Type B pancreatic cell (in vitro differentiated cells): ENCODE measurements around the gene CRAMP1. TPM values are rescaled to one million over a fixed set of nuclear protein-coding genes. Genes with fewer than 3 reads are reported as not detected.

Source experiments
- DNase-seq: peaks from one replicate; pipeline ENCODE4 v3.0.0; 2021; ENCODE audit warnings: mixed read lengths; ENCODE audit not compliant: unreplicated experiment; ENCODE audit errors: extremely low spot score
- H3K27ac Mint-ChIP-seq: 2 replicates; pipeline ENCODE4 v1.8.0; 2021; ENCODE audit warnings: mild to moderate bottlenecking, mixed read lengths
- H3K27me3 Mint-ChIP-seq: 2 replicates; pipeline ENCODE4 v1.8.0; 2021; ENCODE audit warnings: mixed read lengths
- H3K36me3 Mint-ChIP-seq: 2 replicates; pipeline ENCODE4 v1.8.0; 2021; ENCODE audit warnings: mixed read lengths
- H3K4me1 Mint-ChIP-seq: one replicate; pipeline ENCODE4 v1.8.0; 2021; ENCODE audit warnings: mixed read lengths; ENCODE audit not compliant: unreplicated experiment
- H3K4me3 Mint-ChIP-seq: 2 replicates; pipeline ENCODE4 v1.8.0; 2021; ENCODE audit warnings: mild to moderate bottlenecking, mixed read lengths
- H3K9me3 Mint-ChIP-seq: 2 replicates; pipeline ENCODE4 v1.8.0; 2021; ENCODE audit warnings: mixed read lengths
- long read RNA-seq: library from polyadenylated mRNA; unstranded; transcript quantifications from one replicate; pipeline ENCODE4 v2.0.0, GENCODE V29; 2020
- total RNA-seq: library from RNA; stranded (reverse); gene quantifications from 2 replicates; pipeline ENCODE4 v1.2.1, GENCODE V29; 2021; ENCODE audit warnings: low replicate concordance
- TF ChIP-seq, protein P1 (sequence below): fragments of 200-600 bp; sonication (generic); conservative IDR thresholded peaks from 2 replicates; pipeline ENCODE4 v1.5.0; 2021; ENCODE audit warnings: antibody characterized with exemption, mild to moderate bottlenecking

The CRAMP1 gene, protein sequence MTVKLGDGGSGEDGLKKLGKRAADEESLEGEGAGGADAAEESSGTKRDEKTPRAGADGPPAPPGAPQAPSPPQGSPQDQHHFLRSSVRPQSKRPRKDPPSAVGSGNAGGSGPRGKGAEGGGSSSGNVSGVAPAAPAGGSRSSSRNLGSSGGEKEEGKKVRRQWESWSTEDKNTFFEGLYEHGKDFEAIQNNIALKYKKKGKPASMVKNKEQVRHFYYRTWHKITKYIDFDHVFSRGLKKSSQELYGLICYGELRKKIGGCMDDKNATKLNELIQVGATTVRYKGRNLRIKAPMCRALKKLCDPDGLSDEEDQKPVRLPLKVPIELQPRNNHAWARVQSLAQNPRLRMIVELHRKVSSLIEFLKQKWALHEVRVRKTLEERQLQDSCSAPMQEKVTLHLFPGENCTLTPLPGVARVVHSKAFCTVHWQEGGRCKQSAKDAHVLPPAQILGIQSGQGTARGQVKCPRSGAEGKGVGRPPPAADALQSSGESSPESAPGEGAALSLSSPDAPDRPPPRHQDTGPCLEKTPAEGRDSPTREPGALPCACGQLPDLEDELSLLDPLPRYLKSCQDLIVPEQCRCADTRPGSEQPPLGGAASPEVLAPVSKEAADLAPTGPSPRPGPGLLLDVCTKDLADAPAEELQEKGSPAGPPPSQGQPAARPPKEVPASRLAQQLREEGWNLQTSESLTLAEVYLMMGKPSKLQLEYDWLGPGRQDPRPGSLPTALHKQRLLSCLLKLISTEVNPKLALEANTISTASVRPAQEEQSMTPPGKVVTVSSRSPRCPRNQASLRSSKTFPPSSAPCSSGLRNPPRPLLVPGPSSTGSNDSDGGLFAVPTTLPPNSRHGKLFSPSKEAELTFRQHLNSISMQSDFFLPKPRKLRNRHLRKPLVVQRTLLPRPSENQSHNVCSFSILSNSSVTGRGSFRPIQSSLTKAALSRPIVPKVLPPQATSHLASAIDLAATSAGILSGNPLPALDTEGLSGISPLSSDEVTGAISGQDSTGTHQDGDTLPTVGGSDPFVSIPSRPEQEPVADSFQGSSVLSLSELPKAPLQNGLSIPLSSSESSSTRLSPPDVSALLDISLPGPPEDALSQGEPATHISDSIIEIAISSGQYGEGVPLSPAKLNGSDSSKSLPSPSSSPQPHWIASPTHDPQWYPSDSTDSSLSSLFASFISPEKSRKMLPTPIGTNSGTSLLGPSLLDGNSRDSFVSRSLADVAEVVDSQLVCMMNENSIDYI (N-terminal part only)
- 29.0 and 31.4 TPM in 2 replicates for total RNA-seq
- long read RNA-seq = 0 reads

DNA sequence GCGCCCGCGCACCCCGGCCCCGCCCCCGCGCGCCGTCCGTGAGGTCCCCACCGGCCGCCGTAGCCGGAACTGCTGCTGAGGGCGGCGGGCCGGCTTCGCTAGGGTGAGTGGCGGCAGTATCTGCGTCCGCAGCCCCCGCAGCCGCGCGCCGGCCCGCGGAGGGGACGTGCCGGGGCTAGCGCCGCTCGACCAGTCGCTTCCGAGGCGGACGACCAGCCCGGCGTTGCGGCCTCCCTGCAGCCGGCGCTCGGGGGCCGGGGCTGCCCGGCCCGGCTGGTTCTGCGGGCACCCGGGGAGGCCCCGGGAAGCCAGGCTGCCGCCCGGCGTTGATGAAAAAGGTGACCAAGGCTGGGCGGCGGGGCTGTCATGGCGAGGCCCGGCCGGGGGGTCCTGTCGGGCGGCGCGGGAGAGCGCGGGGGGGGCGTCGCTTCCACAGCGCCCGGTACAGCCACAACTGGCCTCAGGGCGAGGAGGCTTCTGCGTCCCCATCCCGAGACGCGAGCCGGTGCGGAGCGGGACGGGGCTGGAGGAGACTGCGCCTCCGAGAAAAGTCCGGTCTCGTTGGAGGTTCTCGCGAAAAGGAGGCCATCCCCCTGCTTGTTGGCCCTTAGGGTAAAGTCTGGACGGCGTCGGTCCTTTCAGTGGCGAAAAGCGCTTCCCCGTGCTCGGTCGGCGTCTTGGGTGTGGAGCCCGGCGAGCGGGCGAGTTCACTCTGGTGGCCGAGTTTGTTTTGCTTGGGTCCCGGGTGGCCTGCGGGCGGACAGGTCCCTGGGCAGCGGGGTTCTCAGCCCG lies at the start of gene CRAMP1:
Gene CRAMP1, plus strand, starts transcription at position 41 of the 792 bp plus-strand sequence. CDS start 2,280 bp downstream, outside the sequence.
- no peaks in the 10 kb centered on the region for H3K9me3 Mint-ChIP-seq
- TF ChIP-seq, protein P1, sequence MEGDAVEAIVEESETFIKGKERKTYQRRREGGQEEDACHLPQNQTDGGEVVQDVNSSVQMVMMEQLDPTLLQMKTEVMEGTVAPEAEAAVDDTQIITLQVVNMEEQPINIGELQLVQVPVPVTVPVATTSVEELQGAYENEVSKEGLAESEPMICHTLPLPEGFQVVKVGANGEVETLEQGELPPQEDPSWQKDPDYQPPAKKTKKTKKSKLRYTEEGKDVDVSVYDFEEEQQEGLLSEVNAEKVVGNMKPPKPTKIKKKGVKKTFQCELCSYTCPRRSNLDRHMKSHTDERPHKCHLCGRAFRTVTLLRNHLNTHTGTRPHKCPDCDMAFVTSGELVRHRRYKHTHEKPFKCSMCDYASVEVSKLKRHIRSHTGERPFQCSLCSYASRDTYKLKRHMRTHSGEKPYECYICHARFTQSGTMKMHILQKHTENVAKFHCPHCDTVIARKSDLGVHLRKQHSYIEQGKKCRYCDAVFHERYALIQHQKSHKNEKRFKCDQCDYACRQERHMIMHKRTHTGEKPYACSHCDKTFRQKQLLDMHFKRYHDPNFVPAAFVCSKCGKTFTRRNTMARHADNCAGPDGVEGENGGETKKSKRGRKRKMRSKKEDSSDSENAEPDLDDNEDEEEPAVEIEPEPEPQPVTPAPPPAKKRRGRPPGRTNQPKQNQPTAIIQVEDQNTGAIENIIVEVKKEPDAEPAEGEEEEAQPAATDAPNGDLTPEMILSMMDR = no peak
- peaks cover 7% of the 10 kb centered on the region for H3K36me3 Mint-ChIP-seq
- peaks cover 9% of the 10 kb centered on the region for H3K27me3 Mint-ChIP-seq
- H3K4me1 Mint-ChIP-seq = peaks cover 19% of the 10 kb centered on the region
- H3K4me3 Mint-ChIP-seq = peak within 1 kb of the TSS; percentile 96
- DNase-seq = no peak
- peak within 1 kb of the TSS; percentile 98 for H3K27ac Mint-ChIP-seq

DNA sequence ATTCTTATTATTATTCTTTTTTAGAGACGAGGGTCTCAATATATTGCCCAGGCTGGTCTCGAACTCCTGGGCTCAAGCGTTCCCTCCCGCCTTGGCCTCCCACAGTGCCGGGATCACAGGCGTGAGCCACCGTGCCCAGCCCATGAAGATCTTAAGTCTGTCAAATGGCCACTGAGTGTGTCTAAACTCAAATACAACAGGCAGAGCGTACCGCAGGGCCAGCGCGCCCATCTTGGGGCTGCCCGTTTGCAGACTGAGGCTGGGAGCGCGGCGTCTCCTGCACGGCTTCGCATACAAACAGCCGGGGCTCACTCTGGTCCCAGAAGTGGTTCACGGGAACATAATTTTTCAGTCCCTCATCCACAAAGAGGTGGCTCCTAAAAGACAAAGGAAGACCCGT lies 48.4 kb upstream of the CRAMP1 start:
- Mint-ChIP-seq H3K4me3 (no peak overlapping the region), H3K4me1 (no peaks in the 10 kb centered on the region), H3K27ac (no peak overlapping the region), H3K9me3 (no peaks in the 10 kb centered on the region), H3K27me3 (no peaks in the 10 kb centered on the region), H3K36me3 (peaks cover 4% of the 10 kb centered on the region)
- TF ChIP-seq, protein P1 = no peak
- DNase-seq = no peak

DNA sequence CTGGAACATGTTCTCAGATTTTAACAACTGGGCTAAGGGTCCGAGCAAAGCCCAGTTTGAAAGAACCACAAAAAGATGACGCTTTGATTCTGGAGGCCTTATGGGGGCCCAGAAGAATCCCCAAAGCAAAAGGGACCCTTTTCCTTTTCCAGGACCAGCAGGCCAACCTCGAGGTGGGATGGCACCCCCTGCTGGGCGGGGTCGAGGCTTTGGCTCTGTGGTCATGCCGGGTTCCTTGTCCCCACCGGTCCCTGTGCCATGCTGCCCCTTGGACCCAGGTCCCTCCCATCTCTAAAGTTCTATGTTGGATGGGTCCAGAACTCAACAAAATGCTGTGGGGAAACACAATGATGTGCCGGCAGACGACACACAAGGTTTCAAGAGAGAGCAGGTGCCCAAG lies 47.8 kb upstream of the CRAMP1 start:
- Mint-ChIP-seq H3K4me3 (no peak overlapping the region), H3K4me1 (no peaks in the 10 kb centered on the region), H3K27me3 (no peaks in the 10 kb centered on the region), H3K36me3 (peaks cover 4% of the 10 kb centered on the region), H3K27ac (no peak overlapping the region), H3K9me3 (no peaks in the 10 kb centered on the region)
- TF ChIP-seq, protein P1 = no peak
- no peak for DNase-seq

DNA sequence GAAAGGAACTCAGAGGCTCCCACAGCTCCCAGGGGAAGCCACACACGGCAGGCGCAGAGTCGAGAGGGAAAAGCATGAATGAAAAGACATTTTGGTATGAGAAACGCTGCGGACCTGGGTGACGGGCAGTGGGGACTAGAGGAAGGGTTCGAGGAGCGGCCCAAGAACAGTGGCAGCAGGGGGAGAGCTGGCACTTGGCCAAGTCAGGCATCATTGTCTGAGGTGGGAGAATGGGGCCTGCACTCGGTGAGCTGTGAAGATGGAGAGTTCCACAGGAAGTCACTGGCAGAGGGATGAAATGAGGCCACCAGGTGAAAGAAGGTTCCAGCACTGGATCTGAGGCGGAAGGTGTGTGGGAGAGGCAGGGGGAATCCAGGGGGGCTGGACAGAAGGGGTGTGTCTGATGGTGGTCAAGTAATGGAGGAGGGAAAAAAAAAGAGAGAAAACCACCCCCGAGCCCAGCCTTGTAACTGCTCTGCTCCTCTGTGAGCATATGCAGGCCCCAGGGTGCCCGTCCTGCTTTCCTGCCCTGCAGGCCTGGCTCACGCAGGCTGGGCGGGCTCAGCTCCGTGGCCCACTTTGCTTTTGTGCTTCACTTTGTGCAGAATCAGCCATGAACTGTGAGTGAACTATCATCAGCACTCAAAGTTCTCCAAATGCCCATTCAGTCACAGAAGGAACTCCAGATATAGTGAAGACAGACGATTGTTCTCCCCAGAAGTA lies 46.9 kb upstream of the CRAMP1 start:
- peaks cover 4% of the 10 kb centered on the region for H3K36me3 Mint-ChIP-seq
- TF ChIP-seq, protein P1 = no peak
- no peak overlapping the region for H3K4me3 Mint-ChIP-seq
- no peaks in the 10 kb centered on the region for H3K27me3 Mint-ChIP-seq
- no peaks in the 10 kb centered on the region for H3K9me3 Mint-ChIP-seq
- no peak for DNase-seq
- no peaks in the 10 kb centered on the region for H3K4me1 Mint-ChIP-seq
- no peak overlapping the region for H3K27ac Mint-ChIP-seq
